Fibroblast of skin of abdomen (primary cell): ENCODE data around the gene PICK1. TPM values are rescaled to one million over a fixed set of nuclear protein-coding genes. Genes with fewer than 3 reads are reported as not detected.

Source experiments
- DNase-seq: peaks from one replicate; pipeline ENCODE4 v3.0.0-alpha.2; 2013
- polyA plus RNA-seq, 2 experiments: library from polyadenylated mRNA; unstranded; fragments of 120-200 nt; gene quantifications; one replicate each; pipeline ENCODE4 v1.2.1, GENCODE V29; 2013; ENCODE audit not compliant: insufficient read length in 2 of 2

PICK1 gene
- 5.6 TPM for polyA plus RNA-seq (2013, experiment 1 of 2; ENCODE audit: insufficient read length)
- 6.7 TPM for polyA plus RNA-seq (2013, experiment 2 of 2; ENCODE audit: insufficient read length)

DNA sequence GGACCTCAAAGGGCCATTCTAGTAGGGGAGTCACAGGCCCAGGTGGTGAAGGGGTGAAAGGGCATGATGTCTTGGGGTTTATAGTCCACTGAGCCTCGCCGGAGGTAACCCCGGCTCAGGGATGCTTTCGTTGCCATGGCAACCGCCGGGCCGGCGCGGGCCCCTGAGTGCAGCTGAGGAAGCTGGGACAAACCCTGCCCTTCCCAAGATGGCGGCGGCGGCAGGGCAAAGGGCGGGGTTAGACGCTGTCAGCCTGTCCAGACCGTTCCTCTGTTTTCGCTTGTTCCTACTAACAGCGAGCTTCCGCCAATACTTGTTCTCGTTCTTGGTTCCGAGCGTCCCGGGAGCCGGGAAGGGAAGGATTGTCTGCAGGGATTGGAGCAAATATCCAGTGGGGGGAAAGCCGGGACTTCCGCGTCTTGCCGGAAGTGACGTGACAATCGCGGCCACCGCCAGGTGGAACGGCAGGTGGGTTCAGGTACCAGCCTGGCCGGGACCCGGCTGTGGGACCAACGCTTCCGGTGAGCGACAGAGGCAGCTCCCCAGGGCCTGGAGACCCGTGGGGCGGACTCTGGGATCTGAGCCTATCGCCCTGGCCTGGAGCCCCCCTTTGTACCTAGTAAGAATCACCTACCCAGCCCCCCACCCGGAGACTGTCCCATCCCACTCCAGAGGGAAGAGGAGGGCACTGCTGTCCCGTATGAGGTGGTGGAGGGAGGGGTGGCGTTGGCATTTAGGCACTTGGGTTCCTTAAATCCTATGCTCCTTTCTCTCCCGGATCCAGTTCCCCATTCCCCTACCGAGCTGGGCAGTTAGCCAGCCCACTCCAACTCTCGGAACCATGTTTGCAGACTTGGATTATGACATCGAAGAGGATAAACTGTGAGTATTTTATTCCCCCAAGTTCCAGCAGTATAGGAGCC lies at the start of gene PICK1:
Gene PICK1, plus strand, starts transcription at position 436 of the 923 bp plus-strand sequence. Its CDS starts 406 bp downstream, at position 842.
- peak; percentile 89 for DNase-seq

DNA sequence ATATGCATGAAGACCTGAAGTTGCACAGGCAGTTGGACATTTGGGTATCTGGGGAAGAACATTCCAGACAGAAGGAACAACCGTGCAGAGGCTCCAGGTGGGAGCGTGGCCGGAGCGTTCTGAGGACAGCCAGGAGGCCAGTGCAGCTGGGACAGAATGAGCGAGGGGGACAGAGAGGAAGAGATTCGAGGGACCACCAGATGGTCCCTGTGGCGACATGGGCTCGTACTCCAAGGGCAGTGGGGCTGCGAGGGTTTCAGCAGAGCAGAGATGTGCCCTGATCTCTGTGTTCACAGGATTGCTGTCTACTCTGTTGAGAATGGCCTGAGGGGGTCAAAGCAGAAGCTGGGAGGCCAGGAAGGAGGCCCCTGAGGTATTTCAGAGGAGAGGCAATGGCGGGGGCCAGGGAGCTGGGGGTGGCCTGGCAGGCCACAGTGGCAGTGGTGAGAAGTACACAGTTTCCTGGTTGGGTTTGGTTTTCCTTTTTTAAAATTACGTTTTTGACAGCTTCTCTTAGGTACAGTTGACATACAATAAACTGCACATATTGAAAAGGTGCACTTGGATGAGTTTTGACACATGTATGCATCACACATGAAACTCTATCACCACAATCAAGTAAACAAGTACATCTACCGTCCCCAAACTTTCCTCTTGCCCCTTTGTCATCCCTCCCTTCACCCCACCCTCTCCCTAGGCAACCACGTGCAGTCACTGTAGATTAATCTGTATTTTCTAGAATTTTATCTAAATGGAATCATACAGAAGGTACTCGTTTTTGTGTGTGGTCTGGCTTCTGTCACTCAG lies 48.0 kb upstream of the PICK1 start:
- DNase-seq = no peak

DNA sequence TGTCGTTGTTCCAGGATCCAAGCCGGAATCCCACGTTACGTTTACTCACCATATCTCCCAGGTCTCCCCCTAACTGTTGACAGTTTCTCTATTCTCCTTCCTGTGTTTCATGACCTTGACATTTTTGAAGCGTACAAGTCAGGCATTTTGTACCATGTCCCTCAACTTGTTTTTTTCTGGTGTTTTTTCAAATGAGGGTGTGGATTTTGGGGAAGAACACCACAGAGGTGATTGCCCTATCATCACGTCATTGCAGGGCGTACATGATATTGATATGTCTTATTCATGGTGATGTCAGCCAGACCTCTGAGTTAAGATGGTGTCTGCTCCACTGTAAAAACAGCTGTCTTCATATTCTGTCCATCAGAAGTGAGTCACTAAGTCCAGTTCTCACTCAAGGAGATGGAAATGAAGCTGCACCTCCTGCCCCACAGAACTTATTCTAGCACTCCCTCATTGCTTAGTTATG lies 44.6 kb upstream of the PICK1 start:
- peak; percentile 16 for DNase-seq

DNA sequence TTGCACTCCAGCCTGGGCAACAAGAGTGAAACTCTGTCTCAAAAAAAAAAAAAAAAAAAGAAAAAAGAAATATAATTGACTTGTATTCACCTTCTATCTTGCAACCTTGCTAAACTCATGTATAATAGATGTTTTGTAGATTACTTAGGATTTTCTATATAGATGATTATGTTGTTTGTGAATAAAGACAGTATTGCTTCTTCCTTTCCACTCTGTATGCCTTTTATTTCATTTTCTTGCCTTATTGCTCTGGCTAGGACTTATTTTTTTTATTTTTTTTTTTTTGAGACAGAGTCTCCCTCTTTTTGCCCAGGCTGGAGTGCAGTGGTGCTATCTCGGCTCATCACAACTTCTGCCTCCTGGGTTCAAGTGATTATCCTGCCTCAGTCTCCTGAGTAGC lies 43.1 kb upstream of the PICK1 start:
- DNase-seq = no peak

DNA sequence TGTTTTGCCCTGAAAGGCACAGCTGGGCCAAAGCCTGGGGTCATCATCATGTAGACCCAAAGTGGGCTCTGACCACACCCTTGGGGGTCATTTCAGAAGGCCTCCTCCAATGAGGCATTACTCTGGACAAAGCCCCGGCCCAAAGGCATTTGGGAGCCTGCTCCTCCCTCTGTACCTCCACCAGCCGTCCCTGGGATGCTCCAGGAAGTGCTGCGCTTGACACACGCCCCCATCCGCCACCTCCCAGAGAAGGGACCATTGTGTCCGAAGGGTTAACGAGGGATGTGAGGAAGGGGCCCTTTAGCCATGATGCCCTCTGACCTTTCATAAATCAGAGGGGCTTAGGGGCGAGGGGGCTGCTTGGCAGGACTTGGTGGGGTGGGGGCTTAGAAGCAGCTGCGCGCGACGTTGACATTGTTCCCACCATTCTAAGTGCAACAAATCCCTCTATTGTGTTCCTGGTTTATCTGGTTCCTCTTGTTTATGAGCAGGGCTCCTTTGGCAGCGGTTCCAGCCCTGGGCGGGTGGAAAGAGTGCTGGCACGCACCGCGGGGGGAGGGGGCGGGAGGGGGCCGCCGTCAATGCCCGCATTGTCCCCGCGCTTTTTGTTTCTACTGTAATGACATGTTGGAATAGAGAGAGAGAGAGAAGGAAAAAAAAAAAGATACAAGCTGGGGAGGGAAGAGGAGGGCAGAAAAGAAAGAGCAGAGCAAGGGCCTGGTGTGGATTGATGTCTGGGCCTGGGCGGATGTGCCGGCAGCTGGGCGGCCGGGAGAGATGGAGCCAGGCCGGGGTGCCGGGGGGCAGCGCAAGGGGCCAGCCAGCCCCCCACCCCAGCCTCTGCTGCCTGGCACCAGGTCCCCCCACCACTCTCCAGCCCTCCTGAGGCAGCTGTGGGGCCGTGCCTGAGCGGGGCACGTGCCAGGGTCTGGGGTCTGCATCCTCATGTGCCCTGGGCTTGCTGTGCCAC lies 40.7 kb upstream of the PICK1 start:
- no peak for DNase-seq

DNA sequence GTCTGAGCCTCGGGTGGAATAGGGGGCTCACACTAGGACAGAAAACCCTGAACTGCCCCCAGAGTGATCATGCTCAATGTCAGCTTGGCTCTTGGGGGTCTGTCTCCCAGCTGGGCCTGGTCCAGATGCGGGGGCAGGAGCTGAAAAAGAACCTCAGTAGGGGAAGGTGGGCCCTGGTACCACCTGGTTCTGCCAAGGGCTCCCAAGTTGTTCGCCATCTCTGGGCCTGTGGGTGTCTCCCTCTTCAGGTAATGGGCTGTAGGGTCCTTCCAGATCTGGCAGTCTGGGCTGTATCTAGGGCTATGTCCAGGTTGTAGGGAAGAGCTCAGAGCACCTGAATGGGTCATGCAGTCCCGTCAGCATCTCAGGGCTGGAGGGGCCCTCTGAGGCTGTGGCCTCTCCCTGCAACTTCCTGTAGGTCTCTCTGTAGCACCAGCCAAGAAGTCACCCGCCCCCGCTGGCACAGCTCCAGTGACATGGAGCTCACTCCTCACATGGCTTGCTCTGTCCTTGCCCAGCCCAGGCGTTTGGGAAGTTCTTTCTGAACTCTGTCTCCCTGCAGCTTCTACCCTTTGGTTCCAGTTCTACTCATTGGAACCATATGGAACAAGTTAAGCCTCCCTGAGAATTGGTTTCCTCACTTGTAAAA lies 39.8 kb upstream of the PICK1 start:
- peak; percentile 48 for DNase-seq

DNA sequence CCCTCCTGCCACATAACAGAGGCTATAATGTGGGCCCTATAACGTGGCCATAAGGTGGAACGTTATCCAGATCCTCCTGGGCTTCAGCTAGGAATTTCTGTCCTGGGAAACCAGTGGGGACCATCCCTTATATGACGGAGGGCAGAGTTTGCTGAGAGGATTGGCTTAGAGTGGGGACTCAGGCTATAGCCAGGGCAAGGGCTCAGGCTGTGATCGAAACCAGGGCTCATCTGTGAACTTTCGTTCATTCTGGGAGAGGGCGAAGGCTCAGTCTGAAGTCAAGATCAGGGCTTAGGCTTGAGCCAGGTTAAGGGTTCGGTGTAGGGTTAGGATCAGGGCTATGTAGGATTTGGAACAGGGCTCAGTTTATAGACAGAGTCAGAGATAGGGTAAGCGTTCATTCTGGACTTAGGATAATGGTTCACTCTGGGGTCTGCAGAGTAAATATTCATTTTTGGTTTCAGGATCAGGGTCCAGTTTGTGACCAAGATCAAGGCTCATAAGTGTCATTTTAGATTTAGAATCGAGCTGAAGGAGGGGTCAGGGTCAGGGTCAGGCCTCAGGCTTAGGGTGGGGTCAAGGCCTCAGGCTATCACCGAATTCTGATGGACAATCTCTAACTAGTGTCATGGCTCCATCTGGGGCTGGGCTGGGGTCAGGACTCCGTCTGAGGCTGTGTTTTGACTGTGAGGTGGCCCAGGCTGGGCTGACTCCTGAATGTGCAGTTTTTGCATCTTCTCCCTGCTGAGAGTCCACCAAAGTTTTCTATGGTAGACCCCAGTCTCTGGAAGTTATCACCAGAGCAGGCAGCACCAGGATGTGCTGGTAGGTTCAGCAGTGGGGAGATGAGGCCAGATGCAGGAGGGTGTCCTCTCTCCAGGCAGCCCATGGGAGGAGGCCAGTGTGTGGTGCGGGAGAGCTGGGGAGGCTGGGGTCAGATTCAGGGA lies 39.0 kb upstream of the PICK1 start:
- DNase-seq = no peak

DNA sequence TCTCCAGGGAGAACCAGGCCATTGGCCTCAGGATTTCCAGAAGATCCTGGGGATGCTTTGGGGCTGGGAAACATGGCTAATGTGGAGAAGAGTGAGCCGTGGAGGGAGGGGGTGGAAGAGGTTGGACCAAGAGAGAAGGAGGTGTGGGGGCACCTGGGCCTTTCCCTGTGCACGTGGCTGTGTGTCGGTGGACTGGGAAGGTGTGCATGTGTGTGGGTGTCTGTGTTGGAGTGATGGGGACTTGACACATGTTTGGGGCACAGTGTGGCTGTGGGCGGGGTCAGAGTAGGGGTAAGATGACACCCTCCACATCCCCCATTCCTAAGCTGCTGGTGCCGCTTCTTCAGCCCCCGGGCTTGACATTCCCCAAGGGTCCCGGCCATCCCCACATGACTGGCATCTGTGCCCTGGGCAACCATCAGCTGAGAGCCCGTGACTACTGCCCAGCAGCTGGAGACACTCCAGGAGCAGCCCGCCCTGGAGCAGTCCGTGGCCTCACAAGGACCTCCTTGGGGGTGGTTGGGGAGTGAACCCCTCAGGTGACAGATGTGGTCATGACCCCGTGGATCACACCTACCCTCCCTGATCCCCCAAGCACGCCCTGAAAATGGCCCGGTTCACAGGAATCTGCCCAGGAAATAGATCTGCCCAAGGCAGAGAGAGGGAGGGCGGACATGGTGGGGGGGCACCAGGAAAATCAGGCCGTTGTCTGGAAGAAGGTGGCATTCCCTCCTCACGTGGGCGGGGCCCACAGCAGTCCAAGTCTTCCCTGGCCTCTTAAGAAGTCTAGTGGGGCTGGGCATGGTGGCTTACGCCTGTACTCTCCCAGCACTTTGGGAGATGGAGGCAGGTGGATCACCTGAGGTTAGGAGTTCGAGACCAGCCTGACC lies 38.0 kb upstream of the PICK1 start:
- DNase-seq = no peak

DNA sequence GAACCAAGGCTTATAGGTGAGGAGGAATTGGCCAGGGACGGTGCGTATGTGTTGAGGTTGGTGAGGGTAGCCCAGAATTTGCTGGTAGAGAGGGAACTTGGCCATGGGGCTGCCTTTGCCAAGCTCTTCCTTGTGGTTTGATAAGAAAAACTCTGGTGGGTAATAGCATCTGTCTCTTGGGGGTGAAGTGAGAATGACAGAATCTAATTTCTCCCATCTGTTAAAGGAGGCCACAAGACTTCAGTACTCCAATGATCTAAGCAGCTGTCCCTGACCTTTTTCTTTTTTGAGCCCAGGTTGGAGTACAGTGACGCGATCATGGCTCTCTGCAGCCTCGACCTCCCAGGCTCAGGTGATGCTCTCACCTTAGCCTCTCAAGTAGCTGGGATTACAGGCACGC lies 36.0 kb upstream of the PICK1 start:
- no peak for DNase-seq

DNA sequence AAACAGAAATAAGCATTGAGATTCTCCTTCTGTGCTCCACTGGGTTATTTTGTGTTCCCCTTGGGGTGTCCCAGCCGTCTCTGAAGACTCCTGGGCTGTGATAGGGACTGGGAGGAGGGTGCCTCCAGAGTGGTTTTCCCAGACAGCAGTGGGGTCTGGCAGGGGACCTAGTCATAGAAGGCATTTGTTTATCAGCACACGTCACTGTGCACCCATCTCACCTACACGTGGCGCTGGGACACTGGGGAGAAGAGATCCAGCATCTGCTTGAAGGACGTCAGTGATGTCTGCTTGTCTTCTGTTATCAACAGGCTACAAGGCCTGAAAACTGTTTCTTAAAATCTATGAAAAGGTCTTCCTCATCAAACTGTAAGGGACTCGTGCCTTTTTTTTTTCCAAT lies 34.2 kb upstream of the PICK1 start:
- DNase-seq = no peak

DNA sequence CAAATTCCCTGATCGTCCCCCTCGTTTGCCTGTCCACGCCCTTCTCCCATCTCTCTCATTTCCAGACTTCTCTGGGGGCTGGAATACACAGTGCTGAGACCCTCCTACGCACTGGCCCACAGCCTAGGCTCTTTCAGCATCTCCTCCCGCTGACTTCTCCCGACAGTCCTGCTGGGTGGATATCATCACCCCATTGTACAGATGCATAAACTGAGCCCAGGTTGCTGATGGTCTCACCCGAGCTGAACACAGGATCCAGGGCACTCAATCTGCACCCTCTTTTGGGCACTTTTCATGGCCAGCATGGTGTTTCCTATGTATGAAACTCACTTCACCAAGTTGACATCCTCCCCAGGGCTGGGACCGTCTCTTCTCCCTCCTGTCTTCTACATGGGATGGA lies 31.7 kb upstream of the PICK1 start:
- DNase-seq = no peak

DNA sequence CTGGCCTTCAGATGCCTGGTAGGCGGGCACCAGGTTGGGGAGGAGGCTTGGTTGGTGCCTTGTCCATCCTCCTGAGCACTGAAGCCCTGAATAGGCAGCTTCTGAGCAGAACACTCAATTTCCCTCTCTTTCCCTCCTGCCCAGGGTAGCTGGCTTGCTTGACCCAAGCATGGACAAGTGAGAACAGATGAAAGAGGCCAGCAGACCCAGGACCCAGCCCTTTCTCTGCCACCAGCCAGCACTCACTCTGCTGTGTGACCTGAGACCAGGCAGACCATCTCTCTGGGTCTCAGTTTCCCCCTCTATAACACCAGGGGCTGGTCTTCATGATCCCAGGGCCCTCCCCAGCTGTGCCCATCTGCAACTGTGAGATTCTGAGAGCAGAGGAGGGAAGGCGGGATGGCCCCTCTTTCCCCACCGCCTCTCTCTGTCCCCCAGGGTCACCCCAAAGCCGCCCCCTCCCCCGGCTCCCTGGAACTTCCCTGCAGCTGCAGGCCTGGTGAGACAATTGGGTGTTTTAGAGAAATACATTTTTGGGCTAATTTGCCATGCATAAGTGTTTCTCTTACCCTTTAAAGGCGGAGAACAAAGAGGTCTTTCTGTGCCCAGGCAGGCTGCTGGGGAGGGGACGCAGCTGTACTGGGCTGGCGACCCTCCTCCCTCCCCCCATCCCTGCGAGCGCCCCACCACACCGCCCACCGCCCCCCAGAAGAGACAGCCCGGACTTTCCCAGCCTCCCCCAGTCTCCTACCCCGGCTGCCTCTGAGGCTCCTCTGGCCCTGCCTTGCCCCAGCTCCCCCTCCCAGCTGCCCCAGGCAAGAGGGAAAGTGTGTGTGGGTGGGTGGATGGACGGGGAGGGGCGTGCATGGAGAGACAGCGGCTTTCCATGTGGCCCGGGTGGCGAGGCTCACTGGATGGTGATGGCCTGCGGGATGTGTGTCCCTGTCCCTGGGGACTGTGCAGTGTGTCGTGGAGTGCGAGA lies 30.8 kb upstream of the PICK1 start:
- DNase-seq = no peak

DNA sequence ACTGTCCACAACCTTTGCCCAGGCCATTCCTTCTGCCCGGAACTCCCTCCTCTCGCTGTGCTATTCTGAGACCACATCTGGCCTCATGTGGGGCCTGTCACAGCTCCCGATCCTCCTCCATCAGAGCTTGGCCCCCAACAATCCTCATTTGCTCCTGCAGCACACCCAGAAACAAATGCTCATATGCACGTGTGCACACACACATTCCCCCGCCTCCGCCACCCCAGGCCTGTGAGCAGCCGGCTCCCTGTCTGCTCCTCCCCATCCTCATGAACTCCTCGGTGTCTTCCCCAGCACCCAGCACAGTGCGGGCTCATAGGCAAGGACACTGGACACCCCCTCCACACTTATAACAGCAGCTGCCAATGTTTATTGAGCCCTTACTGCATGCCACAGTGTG lies 29.7 kb upstream of the PICK1 start:
- DNase-seq = no peak

DNA sequence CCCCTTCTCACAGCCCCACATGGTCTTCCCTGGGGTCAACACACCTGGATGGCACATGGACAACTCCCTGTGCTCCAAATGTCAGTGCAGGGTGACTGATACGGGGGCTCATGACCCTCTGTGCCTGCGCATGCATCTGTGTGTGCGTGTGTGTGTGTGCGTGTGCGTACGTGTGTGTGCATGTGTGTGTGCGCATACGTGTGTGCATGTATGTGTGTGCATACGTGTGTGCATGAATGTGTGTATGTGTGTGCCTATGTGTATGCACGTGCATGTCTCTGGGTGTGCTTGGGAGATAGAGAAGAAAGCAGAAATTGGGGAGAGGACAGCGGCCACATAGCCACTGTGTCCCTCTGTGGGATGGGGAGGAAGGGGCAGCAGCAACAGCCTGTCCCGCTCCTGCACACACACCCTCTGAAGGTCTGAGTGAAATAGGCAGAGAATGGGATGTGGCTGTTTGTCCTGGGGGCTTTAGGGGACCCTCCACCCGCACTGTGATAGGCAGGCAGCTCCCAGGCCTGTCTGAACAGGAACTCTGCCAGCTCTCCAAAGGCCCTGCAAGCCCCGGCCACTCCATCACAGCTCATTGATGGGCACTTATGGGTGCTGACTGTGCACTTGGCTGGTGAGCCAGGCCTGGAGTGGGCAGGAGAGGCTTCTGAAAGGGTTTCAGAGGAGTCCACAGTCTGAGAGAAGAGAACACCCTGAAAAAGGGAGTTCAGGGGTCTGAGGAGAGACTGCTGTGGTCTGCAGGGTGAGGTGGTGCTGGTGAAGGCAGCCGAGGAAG lies 28.7 kb upstream of the PICK1 start:
- DNase-seq = no peak

DNA sequence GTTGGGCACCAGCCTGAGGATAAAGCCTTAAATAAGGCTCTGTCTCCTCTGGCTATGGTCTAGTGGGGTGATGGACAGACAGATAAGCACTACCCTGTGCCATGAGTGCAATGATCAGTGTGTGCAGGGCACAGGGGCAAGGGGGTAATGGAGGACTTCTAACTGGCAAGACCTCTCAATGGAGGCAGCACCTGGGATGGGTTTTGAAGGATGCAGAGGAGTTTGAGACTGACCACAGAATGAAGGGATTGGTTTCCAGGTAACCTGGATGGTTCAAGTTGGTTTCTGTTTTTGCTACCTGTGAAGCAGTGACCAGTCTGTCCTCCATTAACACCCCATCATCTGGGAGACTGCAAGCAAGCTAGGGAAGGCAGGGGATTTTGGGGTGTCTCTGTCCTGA lies 27.8 kb upstream of the PICK1 start:
- no peak for DNase-seq

DNA sequence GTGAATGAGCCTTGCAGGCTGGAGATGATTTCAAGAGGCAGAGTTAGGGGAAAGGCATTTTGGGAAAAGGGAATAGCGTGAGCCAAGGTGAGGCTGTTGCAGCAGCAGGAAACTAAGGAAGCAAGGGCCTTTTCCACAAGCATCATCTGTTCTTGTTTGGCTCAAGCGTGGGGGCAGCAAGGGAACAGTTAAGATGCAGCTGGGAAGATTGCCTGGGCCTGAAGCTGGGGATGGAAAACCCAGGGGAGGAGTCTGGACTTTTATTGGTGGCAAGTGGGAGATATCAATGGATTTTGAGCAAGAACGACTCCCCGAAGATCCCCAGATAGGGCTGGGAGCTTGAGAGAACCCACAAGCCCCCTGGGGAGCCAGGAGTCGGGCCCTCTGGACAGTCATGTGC lies 27.3 kb upstream of the PICK1 start:
- DNase-seq = no peak
